ENCODE results near the gene BCL6B.

The BCL6B gene

GRCh38 chr17:7004398-7005253 lies 18.2 kb upstream of the BCL6B start:
- H3K79me2 ChIP-seq (ENCODE audit: insufficient read depth, low read length) = peaks cover 6% of the 10 kb centered on the region; the same call in 1 of the 2 replicates
- H3K27me3 ChIP-seq (ENCODE audit: insufficient read depth, low read length, poor library complexity, severe bottlenecking) = no peaks in the 10 kb centered on the region
- H3F3A ChIP-seq (ENCODE audit: low read depth) = no peaks in the 10 kb centered on the region
- H3K9me2 ChIP-seq (replicated peaks; ENCODE audit: low read depth, low read length) = no peaks in the 10 kb centered on the region
- no peak overlapping the region for H2AFZ ChIP-seq (ENCODE audit: low read length)
- no peak overlapping the region for H3K4me2 ChIP-seq (ENCODE audit: low read depth, low read length, poor library complexity, severe bottlenecking)
- H3K9ac ChIP-seq (ENCODE audit: low read depth, low read length, poor library complexity, severe bottlenecking) = no peak overlapping the region
- no peak overlapping the region for H3K4me3 ChIP-seq (ENCODE audit: low read length, poor library complexity, severe bottlenecking)
- H4K20me1 ChIP-seq (ENCODE audit: insufficient read depth, low read length, poor library complexity, severe bottlenecking) = peaks cover 9% of the 10 kb centered on the region
- peaks cover 3% of the 10 kb centered on the region for H3K4me1 ChIP-seq (ENCODE audit: insufficient read depth, low read length, poor library complexity, severe bottlenecking)
- no peak for TF ChIP-seq EZH2phosphoT487 (IDR thresholded peaks at IDR 0.05; ENCODE audit: borderline replicate concordance)
- TF ChIP-seq, protein P1, sequence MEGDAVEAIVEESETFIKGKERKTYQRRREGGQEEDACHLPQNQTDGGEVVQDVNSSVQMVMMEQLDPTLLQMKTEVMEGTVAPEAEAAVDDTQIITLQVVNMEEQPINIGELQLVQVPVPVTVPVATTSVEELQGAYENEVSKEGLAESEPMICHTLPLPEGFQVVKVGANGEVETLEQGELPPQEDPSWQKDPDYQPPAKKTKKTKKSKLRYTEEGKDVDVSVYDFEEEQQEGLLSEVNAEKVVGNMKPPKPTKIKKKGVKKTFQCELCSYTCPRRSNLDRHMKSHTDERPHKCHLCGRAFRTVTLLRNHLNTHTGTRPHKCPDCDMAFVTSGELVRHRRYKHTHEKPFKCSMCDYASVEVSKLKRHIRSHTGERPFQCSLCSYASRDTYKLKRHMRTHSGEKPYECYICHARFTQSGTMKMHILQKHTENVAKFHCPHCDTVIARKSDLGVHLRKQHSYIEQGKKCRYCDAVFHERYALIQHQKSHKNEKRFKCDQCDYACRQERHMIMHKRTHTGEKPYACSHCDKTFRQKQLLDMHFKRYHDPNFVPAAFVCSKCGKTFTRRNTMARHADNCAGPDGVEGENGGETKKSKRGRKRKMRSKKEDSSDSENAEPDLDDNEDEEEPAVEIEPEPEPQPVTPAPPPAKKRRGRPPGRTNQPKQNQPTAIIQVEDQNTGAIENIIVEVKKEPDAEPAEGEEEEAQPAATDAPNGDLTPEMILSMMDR (conservative IDR thresholded peaks at IDR 0.05; ENCODE audit: low read length) = peak; percentile 92
- peaks cover 8% of the 10 kb centered on the region; the same call in 1 of the 2 replicates for H3K36me3 ChIP-seq (ENCODE audit: insufficient read depth, low read length)
- H3K9me3 ChIP-seq (ENCODE audit: insufficient read depth, low read depth, low read length) = no peaks in the 10 kb centered on the region

GRCh38 chr17:7005716-7006115 lies 17.1 kb upstream of the BCL6B start:
- Histone ChIP-seq H3K9me3 (ENCODE audit: insufficient read depth, low read depth, low read length) (no peaks in the 10 kb centered on the region), H3K9me2 (replicated peaks; ENCODE audit: low read depth, low read length) (no peaks in the 10 kb centered on the region), H3K79me2 (ENCODE audit: insufficient read depth, low read length) (peaks cover 17% of the 10 kb centered on the region; the same call in 1 of the 2 replicates), H3K36me3 (ENCODE audit: insufficient read depth, low read length) (peaks cover 8% of the 10 kb centered on the region; the same call in 1 of the 2 replicates), H2AFZ (ENCODE audit: low read length) (no peak overlapping the region), H4K20me1 (ENCODE audit: insufficient read depth, low read length, poor library complexity, severe bottlenecking) (peaks cover 9% of the 10 kb centered on the region), H3K4me1 (ENCODE audit: insufficient read depth, low read length, poor library complexity, severe bottlenecking) (peaks cover 13% of the 10 kb centered on the region), H3K4me3 (ENCODE audit: low read length, poor library complexity, severe bottlenecking) (no peak overlapping the region), H3K9ac (ENCODE audit: low read depth, low read length, poor library complexity, severe bottlenecking) (no peak overlapping the region), H3K27me3 (ENCODE audit: insufficient read depth, low read length, poor library complexity, severe bottlenecking) (no peaks in the 10 kb centered on the region), H3K4me2 (ENCODE audit: low read depth, low read length, poor library complexity, severe bottlenecking) (no peak overlapping the region), H3F3A (ENCODE audit: low read depth) (no peaks in the 10 kb centered on the region)
- TF ChIP-seq, protein P1 (conservative IDR thresholded peaks at IDR 0.05; ENCODE audit: low read length) = no peak
- TF ChIP-seq EZH2phosphoT487 (IDR thresholded peaks at IDR 0.05; ENCODE audit: borderline replicate concordance) = no peak

- H3K4me1 ChIP-seq (ENCODE audit: insufficient read depth, low read length, poor library complexity, severe bottlenecking) = peaks cover 25% of the 10 kb centered on the region
- no peaks in the 10 kb centered on the region for H3K9me3 ChIP-seq (ENCODE audit: insufficient read depth, low read depth, low read length)
- TF ChIP-seq, protein P1 (conservative IDR thresholded peaks at IDR 0.05; ENCODE audit: low read length) = no peak
- no peak for TF ChIP-seq EZH2phosphoT487 (IDR thresholded peaks at IDR 0.05; ENCODE audit: borderline replicate concordance)
- H3K9me2 ChIP-seq (replicated peaks; ENCODE audit: low read depth, low read length) = no peaks in the 10 kb centered on the region
- no peaks in the 10 kb centered on the region for H3F3A ChIP-seq (ENCODE audit: low read depth)
- H4K20me1 ChIP-seq (ENCODE audit: insufficient read depth, low read length, poor library complexity, severe bottlenecking) = peaks cover 16% of the 10 kb centered on the region
- no peak overlapping the region for H3K4me2 ChIP-seq (ENCODE audit: low read depth, low read length, poor library complexity, severe bottlenecking)
- H3K79me2 ChIP-seq (ENCODE audit: insufficient read depth, low read length) = peaks cover 32% of the 10 kb centered on the region
- no peak overlapping the region for H3K4me3 ChIP-seq (ENCODE audit: low read length, poor library complexity, severe bottlenecking)
- no peaks in the 10 kb centered on the region for H3K27me3 ChIP-seq (ENCODE audit: insufficient read depth, low read length, poor library complexity, severe bottlenecking)
- H3K36me3 ChIP-seq (ENCODE audit: insufficient read depth, low read length) = peaks cover 2% of the 10 kb centered on the region; the same call in 1 of the 2 replicates
- H3K9ac ChIP-seq (ENCODE audit: low read depth, low read length, poor library complexity, severe bottlenecking) = no peak overlapping the region
- H2AFZ ChIP-seq (ENCODE audit: low read length) = no peak overlapping the region
Observed at GRCh38 chr17:7007143-7007542, 15.7 kb upstream of the BCL6B start.
